SK-MEL-5 (cell line): ENCODE data around the gene C1QL4. TPM values are rescaled to one million over a fixed set of nuclear protein-coding genes. Genes with fewer than 3 reads are reported as not detected.
"Not testable (repeated sequence)": the region's sequence is repeated elsewhere in the genome, so short reads cannot be mapped to it uniquely, and the experiment has no call there.

Source experiments
- DNase-seq: peaks from one replicate; pipeline ENCODE4 v3.0.0-alpha.2; 2016; ENCODE audit warnings: low read depth, low spot score
- in situ Hi-C: cut with HindIII; loops from 2 replicates; pipeline ENCODE4 v1.10.0; 2016; ENCODE audit warnings: low sequenced_read_pairs, high pct_unique_total_duplicates, low pct_unique_long_range_greater_than_20kb
- polyA plus RNA-seq, 2 experiments: library from polyadenylated mRNA; depleted of rRNA; stranded (reverse); fragments of >200 nt; gene quantifications; 2 replicates each; pipeline ENCODE4 v1.2.3, GENCODE V29; 2015
- total RNA-seq: library from RNA; depleted of rRNA; stranded (reverse); fragments of >200 nt; shearing (Covaris generic); gene quantifications from 2 replicates; pipeline ENCODE4 v1.2.3, GENCODE V29; 2014; rRNA removed

The C1QL4 gene
- total RNA-seq: 3.5 and 3.6 TPM in 2 replicates
- 4.7 and 5.0 TPM in 2 replicates for polyA plus RNA-seq (2015; cell fraction: cytosol; rRNA removed)
- 1.3 and 2.8 TPM in 2 replicates for polyA plus RNA-seq (2015; cell fraction: nucleus; rRNA removed)

DNA sequence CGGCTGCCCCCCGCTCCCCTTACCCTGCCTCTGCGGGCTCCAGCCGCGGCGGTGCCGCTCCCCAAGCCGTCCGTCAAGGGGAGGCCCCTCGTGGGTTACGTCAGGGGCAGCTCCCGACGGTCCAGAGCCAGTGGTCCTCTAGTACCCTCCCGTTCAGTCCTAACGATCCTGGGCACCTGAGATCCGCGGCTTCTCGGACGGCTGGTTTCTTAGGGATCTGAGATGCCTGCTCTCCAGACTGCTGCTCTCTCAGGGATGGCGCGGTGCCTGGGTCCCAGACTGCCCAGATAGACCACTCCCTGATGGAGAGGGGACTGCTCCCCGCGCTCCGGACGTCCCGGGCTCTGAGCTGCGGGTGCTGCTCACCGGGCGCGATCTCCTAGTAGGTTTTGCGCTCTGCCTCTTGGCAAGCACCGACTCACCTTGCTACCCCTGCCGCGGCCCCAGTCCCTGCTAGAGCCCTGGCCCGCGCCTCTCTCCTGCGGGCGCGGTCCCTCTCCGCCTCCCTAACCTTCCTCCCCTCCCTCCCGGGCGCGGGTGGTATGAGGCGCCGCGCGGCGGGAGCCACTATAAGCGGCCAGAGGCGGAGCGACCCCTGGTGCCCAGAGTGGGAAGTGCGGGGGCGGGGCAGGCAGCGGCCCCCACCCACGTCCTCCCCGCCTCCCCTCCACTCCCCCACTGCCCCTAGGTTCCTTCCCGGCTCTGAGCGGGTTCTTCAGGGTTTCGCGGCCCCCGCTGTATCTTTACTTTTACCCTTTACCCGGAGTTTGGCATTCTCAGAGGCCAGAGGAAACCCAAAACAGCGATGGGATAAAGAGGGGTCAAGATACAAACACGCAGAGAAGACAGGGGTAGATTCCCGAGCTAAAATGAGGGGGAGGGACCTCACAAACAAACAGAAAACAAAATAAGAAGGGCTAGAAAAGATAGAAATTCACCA lies at the start of gene C1QL4:
C1QL4 (minus strand) TSS at position 544 of the 940 bp plus-strand sequence. CDS start 711 bp downstream, outside the sequence.
- DNase-seq: peak; percentile 79
- in situ Hi-C loops: no loop called here

DNA sequence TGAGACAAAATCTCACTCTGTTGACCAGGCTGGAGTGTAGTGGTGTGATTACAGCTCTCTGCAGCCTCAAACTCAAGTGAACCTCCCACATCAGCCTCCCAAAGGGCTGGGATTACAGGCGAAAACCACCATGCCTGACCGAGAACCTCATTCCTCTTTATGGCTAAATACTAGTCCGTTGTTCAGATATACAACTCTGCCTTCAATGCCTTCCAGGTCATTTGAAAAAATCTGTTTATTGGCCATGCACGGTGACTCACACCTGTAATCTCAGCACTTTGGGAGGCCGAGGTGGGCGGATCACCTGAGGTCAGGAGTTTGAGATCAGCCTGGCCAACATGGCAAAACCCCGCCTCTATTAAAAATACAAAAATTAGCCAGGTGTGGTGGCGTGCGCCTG lies 43.2 kb upstream of the C1QL4 start:
- in situ Hi-C loops, DNase-seq: not testable (repeated sequence)

DNA sequence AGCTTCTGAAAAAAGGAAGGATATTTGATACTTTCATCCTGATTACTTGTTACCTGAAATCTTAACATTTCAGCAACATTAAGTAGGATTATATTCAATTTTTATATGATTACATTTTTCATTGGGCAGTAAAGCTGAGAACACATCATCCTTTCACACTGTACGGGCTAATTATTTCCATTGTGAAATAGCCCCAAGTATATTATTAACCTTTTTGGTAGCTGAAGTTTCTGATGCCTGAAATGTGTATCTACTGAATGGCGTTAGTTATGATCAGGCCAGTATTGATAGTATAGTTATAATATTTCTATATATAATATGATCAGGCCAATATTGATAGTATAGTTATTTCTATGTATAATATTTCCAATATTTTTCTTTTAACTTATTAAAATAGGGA lies 40.4 kb upstream of the C1QL4 start:
- in situ Hi-C loops: no loop called here
- no peak for DNase-seq

DNA sequence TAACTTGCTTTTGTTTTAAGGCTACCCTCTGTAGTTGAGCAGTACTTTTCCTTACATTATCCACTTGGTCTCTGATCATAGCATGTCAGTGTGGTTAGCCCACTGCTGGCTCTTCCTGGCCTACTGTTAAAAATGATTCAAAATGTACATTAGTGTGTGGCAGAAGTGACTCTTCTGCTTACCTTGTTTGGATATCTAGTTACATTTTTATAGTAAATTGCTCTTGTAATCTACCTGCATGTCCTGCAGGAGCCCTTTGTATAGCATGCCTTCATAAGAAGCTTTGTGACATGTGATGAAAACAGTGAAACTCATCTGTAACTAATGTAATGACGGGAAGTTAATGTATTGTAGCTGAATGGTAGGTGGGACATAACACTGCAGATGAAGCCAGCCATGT lies 38.4 kb upstream of the C1QL4 start:
- DNase-seq: no peak
- in situ Hi-C loops: no loop called here

DNA sequence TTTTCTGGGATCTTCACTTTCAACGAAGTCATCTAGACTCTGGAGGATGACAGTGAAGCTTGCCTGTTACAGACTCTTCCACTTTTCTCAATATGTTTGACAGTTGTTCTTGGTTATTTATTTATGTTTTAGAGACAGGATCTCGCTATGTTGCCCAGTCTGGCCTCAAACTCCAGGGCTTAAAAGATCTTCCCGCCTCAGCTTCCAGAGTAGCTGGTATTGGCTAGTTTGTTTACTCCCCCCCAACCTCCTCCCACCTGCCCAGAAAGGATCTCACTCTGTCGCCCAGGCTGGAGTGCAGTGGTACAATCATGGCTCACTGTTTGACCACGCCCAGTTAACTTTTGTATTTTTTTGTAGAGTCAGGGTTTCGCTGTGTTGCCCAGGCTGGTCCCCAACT lies 33.6 kb upstream of the C1QL4 start:
- no peak for DNase-seq
- in situ Hi-C loops: no loop called here

DNA sequence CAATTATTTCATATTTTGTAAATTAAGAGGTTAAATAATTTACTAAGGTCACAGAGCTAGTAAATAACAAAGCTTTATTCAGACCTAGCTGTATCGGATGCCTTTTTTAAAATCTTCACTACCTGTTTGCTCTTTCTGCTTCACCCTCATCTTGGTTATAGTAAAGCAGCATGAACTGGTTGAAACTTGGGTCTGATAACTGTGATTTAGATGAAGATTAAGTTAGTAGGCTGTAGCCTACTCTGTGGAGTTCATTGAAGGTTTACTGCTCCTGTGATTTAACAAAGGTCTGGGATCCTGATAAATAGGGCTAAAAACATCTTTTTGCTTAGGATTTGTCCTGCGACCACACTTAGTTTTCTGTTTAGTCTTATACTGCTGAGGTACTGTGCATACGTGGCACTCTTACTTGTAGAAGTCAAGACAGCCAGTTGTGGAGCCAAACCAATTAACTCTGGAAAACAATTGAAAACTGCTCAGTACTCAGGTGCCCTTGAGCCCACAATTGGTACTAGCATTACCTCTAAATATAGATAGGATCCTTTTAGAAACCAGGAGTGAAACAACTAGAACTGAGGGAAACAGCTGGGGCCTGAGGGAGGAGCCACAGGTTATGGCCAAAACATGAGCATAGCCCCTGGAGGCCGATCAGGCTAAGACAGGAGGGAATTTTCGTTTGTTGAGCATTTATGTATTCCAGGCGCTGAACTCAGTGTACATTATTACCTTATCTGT lies 32.6 kb upstream of the C1QL4 start:
- DNase-seq: peak; percentile 75
- in situ Hi-C loops: loop anchor here (10.0 kb wide), 1 partner anchor 145 kb away; no protein-coding TSS in a partner anchor

DNA sequence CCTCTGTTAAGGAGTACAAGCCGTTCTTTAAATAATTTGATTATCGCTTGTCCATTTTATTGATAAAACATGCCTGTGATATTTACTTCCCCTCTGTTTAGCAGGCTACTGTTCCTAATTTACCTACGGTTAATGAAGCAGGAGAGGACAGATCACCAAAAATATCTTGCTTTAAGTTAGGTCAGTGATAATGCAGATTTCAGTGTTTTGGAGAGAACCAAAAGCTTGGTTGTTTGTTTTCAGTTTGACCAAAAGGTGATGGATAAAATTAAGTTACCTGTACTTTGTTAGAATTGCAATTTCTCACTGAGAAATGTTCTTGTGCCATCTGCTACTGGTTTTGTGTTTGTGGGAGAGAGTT lies 31.2 kb upstream of the C1QL4 start:
- no peak for DNase-seq
- in situ Hi-C loops: loop anchor here (10.0 kb wide), 1 partner anchor 147 kb away; no protein-coding TSS in a partner anchor

DNA sequence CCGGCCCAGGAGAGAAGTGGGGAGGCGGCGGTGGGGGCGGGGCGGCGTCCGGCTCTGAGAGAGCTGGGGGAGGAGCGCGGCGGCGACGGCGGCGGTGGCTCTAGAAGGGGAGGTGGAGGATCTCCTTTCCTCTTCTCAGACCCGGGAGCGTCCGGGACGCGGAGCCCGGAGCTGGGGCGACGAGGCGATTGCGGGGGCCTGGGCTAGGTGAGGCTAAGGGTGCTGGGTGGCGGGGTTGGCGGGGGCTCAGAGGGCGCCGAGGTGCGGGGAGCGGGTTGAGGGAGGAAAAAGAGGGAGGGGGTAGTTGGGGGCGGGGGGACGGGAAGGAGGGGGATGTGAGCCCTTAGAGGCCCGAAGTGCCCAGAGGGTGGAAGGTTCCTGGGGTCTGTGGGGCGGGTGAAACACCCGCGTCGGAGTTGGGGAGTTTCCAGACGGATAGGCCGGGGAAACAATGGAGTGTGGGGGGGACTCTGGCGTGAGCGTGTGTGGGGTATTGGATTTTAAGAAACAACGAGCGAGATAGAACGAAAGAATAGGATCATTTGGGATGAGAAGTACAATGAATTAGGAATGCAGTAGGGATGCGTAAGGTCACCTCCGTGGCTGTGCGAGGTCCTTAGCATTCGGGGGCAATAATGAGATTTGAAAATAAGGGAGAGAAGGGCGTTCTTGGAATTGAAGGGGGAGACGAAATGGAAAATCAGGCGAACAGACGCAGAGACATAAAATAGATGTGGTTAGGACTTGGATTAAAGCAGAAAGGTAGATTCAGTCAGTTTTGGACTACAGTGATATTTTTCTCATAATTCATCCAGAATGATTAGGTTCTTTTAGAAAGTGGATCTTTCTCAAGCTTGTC lies 30.6 kb upstream of the C1QL4 start, which contains the start of gene SPATS2:
SPATS2 (plus strand) TSS at position 82 of the 859 bp plus-strand sequence. CDS start 93,551 bp downstream, outside the sequence.
- peak; percentile 35 for DNase-seq
- in situ Hi-C loops: loop anchor here (10.0 kb wide), 1 partner anchor 147 kb away; no protein-coding TSS in a partner anchor

DNA sequence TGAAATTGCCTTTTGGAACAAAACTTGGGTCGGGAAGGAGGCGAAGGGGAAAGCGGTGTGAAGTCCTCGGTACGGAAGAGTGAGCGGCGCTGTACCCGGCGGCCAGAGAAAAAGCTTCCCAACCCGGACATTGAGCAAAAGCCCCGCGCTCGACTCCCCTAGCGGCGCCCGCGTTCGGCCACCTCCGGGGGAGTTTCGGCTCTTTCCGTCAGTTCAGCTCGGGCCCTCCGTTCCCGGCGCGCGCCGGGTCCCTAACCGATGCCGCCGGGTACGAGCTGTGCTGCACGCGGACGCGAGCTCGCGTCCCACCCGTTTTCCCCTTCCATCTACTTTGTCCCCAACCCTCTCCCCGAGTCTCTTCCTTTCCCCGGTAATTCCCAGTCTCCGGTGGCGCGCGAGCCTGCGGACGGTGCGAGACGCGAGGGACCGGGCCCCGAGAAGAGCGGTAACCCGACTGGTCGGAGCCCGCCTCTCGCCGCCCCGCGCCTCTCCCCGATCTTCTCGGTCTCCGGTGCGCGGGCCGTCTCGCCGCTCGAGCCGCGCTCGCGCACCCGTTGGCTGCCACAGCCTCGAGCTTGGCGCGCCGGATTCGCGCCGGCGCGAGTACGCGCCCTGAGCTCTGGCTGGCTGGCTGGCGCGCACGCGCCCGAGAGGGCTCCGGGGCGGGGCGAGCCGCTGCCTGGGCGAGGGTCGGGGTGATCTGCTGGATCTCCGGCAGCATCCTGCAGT lies 29.8 kb upstream of the C1QL4 start:
- in situ Hi-C loops: loop anchor here (10.0 kb wide), 1 partner anchor 148 kb away; no protein-coding TSS in a partner anchor

DNA sequence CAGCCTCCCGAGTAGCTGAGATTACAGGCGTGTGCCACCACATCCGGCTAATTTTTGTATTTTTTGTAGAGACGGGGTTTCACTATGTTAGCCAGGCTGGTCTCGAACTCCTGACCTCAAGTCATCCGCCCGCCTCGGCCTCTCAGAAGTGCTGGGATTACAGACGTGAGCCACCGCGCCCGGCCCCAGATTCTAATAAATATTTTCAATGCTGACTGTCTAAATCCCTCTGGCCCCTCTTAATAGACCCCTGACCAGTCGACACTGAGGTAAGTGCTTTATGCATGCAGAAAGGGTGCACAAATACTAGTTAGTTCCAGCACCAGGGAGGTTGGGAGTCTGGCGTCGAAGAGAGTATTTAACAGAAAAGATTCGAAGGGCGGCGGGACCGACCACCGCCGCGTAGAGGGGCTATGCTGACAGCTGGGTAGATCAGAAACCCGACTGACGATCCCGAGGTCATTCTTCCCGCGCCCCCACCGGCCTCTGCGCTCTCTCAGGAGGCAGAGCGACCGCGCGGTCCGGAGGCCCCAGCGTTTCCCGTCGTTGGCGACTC lies 29.2 kb upstream of the C1QL4 start:
- no peak for DNase-seq
- in situ Hi-C loops: loop anchor here (10.0 kb wide), 1 partner anchor 149 kb away; no protein-coding TSS in a partner anchor

More for the DNA sequence above, 29.8 kb upstream of the C1QL4 start:
- peak; percentile 95 for DNase-seq

DNA sequence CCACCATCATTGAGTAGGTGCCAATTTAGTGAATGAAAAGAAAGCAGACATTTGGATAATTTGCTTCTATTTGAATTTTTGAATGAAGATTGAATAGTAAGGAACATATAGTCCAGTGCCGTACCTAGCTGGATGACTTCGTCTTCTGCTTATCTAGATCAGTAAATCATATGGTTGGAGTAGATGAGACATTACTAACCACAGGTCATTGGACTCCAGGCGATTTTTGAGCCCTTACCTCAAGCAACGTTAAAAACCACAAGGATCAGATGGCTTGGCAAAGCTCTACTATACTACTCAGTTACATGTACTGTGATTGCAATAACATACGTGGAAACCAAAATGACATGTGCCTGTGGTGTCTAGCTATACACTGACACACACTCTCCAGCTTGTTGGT lies 28.6 kb upstream of the C1QL4 start:
- DNase-seq: no peak
- in situ Hi-C loops: loop anchor here (10.0 kb wide), 1 partner anchor 149 kb away; no protein-coding TSS in a partner anchor

DNA sequence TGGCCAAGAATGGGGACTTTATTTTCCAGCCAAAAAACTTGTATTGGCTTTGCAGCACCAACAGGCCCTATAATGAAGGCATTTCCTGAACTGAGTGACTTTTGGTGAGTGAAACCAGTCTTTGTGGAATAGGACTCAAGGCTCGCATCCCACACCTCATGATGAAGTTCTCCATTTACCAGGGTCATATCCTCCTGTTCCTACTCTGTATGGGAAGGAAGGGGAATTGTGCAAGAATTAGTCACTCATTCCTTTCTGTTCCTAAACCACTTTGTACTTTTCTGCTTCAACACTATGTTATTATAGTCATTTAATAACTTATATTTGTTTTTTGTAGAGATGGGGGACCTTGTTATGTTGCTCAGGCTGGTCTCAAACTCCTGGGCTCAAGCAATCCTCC lies 28.0 kb upstream of the C1QL4 start:
- in situ Hi-C loops: loop anchor here (10.0 kb wide), 1 partner anchor 150 kb away; no protein-coding TSS in a partner anchor
- DNase-seq: peak; percentile 27

DNA sequence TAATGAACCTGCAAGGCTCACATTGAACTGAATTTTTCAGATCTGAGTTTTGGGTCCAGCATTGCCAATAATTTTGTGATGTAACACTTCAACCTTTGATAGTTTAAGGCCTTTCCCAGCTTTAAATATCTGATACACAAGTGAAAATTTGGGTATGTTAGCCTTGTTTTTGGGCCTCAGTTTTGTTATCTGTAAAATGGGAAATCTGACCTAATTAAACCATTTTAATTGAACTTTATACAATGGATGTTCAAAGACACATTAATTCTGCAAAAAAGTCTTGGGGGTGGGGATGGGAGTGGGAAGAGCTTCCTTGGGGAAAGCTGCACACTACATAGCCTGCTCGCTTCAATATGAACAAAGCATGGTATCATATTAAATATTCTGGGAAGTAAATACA lies 25.1 kb upstream of the C1QL4 start:
- in situ Hi-C loops: loop anchor here (10.0 kb wide), 1 partner anchor 153 kb away; no protein-coding TSS in a partner anchor
- no peak for DNase-seq

DNA sequence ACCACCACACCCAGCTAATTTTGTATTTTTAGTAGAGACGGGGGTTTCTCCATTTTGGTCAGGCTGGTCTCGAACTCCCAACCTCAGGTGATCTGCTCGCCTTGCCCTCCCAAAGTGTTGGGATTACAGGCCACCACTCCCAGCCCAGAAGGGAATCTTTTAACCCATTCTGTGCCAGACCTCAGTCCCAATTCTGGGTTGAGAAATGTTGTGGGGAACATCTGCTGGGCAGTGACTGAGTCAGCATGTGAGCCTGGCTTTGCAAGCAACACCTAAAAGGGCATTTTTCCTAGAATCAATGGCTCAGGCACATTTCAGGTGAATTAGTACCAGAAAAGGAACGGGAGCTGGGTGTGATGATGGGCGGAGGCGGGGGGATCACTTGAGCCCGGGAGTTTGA lies 22.7 kb upstream of the C1QL4 start:
- DNase-seq: no peak
- in situ Hi-C loops: loop anchor here (10.0 kb wide), 1 partner anchor 155 kb away; no protein-coding TSS in a partner anchor

DNA sequence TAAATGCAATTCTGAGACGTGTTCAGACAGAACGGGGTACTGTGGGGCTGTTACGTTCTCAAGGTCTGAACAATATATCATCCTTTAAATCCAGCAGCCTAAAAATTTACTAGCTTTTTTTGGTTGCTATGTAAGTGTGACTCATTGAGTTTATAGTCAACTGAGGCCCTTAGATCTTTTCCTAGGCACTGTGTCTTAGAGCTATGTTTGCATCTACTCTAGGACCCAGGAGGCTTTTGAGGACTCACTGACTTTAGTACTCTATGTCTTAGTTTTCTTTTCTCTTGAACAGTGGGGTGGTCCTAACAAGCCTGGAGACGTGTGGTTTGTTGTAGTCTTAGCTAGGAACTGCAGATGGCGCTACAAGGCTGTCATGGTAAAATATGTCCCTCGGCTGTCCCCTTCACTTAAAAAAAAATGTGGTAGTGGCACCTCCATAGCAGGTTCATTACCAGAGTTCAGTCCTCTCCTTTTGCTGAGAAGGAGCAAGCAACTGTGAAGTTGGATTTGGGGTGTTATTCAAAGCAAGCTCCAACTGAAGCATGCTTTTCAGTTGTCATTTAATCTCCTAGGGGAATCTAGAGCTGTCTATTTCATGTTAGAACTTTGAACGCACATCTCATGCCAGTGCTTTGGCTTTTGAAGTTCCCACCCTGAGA lies 21.6 kb upstream of the C1QL4 start:
- in situ Hi-C loops: no loop called here
- peak; percentile 90 for DNase-seq
